ENCODE data around the gene SULF2.
A peak's percentile ranks its signal among the peaks of the same experiment; 100 is the strongest.

The SULF2 gene

DNA sequence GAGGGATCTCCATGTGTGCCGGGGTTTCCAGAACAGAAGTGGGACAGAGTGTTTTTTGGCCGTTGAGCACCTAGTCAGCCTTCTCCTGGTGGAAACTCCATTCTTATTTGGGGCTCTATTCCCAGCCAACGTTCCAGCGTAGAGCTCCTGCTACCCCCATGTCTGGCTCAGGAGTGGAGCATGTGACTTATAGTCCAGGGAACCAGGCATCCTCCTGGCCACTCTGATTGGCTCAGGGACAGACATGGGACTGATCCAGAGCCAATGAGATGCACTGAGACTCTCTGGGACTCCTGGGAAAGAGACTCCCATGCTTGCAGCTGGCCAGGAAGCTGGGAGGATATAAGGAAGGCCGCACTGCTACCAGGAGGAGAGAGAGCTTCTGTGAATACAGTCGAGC lies 87.1 kb downstream of the SULF2 start:
- no peak for DNase-seq (ENCODE audit: extremely low spot score, insufficient read length, low read depth)
- no peak for FAIRE-seq

DNA sequence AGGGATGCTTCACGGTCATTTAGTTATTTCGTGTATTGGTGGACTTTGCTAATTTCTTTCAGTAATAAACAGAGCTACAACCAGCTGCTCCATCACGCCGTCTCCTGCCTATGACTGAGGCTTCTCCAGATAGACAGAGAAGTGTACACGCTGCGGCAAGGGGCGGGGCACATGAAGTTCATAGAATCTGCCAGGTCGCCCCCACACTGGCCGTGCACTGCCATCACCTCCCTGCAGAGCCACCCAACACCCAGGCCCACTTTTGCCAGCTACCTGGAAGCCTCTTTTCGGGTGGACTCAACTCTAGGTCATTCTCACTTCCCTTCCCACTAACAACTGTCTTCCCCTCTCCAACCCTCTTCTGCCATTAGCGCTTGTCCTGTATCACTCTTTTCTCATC lies 88.4 kb downstream of the SULF2 start:
- no peak for FAIRE-seq
- DNase-seq (ENCODE audit: extremely low spot score, insufficient read length, low read depth), result no peak

DNA sequence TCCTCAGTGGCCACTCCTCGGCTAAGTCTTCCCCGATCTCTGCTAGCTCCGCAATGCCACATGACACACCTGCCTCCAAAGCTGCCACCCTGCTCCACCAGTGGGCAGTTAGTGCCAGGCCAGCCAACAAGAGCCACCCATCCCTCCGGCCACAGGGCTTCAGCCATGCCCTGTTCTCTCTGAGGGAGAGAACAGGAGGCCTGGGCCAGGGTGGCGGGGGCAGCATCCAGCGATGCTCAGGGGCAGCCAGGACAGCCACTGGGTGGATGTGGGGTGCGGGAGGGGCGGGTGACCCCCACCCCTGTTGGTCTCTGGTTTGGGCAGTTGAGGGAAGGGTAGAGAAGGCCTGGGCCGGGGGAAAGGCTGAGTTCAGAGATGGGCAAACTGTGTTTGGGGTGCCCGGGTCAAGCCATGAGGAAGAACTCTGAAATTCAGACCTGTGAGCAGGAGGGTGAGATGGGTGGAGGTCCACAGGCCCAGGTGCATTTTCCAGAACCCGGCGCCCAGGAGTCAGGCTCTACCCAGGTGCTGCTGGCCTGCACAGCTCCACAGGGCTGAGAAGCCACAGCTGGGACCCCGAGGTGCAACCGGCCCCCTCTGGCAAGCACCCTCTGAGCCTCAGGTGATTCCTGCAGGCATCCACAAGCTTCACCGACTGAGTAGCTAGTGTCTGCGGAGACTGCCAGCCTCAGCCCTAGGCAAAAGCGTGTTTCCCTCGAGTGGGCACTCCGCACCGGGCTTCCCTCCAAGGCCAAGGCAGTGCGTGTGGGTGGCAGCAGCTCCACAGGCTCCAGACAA lies 91.1 kb downstream of the SULF2 start:
- DNase-seq (ENCODE audit: extremely low spot score, insufficient read length, low read depth), result no peak
- no peak for FAIRE-seq

GRCh38 chr20:47691625-47692024 lies 93.7 kb downstream of the SULF2 start:
- DNase-seq (ENCODE audit: extremely low spot score, insufficient read length, low read depth), result no peak
- no peak for FAIRE-seq

- DNase-seq (ENCODE audit: extremely low spot score, insufficient read length, low read depth) (no peak), FAIRE-seq (no peak)
These were observed 95.5 kb downstream of the SULF2 start for GRCh38 chr20:47689731-47690130.

DNA sequence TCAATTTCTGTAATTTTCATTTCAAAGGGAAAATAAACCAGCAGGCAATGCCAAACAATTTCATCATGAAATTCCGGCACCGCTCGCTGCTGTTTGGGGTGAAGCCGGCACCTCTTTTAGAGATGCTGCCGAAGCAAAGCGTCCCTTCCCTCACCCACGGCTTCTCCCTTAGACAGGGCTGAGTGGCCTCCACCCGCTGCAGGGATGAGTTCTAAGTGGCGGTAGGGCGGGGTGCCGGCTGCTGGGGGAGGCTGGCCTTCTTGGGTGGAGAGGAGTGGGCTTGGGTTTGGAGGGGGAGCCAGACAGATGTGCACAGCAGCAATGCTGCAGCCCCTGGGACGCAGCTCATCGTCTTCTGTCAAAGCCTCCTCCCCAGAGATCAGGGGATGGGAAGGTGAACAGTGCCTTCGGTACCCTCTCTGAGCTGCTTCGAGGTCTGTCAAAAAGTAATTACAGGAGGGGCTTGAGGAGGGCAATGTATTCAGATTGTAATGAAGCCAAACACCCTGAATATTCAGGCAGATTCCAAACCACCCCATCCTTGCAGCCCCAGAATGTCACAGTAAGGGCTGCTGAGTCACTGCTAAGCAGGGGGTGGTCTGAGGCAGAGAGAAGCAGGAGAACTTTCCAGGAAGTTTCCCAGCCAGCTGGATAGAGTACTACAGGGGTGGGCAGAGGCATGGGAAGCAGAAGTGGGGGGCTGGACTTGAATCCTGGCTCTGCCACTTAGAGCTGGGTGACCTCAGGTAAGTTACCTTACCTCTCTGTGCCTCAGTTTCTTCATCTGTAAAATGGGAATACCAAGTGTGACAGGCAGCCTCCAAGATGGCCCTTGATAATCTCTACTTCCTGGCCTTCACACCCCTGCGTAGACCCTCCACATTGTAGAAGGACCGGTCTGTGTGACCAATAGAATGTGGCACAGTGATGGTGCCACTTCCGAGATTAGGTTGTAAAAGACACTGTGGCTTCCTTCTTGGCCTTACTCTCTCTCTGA lies 96.6 kb downstream of the SULF2 start:
- FAIRE-seq, result no peak

DNA sequence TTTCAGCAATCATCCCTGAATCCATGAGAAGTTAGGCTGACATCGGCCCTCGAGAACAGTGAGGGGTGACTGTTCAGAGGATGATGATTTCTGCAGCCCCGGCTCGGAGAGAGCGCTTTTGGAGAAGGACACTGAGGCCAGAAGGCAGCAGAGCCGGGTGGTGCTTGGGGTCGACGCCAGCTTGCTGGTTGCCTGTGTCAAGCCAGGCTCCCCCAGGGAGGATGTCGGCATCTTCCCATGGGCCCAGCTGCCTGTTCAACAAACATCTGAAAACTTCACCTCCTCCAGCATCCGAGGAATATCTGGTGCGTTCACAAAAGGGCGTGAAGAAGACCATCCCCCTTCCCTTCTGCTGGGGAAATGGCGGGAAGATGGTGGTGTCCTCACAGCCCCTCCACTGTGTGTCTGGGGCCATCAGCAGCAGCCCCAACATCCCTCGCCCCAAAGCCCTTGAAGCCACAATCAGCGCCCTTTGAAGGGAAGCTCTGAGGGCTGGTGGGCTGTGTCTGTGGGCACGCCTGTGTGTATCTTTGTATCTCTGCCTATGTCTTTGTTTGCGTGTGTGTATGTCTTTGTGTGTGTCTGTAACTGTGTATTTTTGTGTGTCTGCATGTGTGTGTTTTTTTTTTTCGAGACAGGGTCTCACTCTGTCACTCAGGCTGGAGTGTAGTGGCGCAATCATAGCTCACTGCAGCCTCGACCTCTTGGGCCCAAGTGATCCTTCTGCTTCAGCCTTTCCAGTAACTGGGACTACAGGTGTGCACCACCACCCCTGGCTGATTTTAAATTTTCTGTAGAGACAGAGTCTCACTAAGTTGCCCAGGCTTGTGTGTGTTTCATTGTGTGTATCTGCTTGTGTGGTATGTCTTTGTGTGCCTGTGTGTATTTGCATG lies 97.9 kb downstream of the SULF2 start:
- DNase-seq (ENCODE audit: extremely low spot score, insufficient read length, low read depth), result no peak
- FAIRE-seq, result no peak

More for the DNA sequence above, 96.6 kb downstream of the SULF2 start:
- no peak for DNase-seq (ENCODE audit: extremely low spot score, insufficient read length, low read depth)

- DNase-seq (ENCODE audit: extremely low spot score, insufficient read length, low read depth) (no peak), FAIRE-seq (no peak)
These were observed 98.7 kb downstream of the SULF2 start for GRCh38 chr20:47686545-47686944.

- FAIRE-seq (no peak), DNase-seq (ENCODE audit: extremely low spot score, insufficient read length, low read depth) (no peak)
These were observed 100.8 kb downstream of the SULF2 start for GRCh38 chr20:47684306-47685080.

GRCh38 chr20:47682916-47683315 lies 102.4 kb downstream of the SULF2 start:
- FAIRE-seq, result no peak

GRCh38 chr20:47682028-47682783 lies 103.1 kb downstream of the SULF2 start:
- FAIRE-seq (no peak), DNase-seq (ENCODE audit: extremely low spot score, insufficient read length, low read depth) (no peak)

More at GRCh38 chr20:47682916-47683315, 102.4 kb downstream of the SULF2 start:
- no peak for DNase-seq (ENCODE audit: extremely low spot score, insufficient read length, low read depth)

- FAIRE-seq (no peak), DNase-seq (ENCODE audit: extremely low spot score, insufficient read length, low read depth) (no peak)
These were observed 104.3 kb downstream of the SULF2 start for GRCh38 chr20:47680804-47681529.

DNA sequence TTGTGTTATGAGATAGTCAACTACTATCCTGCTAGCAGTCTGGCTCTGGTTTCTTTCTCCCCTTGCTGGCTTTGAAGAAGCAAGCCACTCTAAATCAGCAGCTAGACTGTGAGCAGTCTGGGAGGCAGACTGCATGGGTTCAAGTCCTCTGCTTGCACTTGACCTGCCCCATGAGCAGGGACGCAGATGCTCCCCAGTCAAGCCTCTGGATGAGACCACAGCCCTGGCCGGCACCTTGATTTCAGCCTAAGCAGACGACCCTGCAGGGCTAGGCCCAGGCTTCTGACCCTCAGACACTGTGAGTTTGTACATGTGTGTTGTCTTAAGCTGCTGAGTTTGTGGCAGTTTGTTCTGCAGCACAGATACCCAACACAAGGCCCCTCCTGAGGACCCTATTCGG lies 105.8 kb downstream of the SULF2 start:
- no peak for DNase-seq (ENCODE audit: extremely low spot score, insufficient read length, low read depth)
- no peak for FAIRE-seq

DNA sequence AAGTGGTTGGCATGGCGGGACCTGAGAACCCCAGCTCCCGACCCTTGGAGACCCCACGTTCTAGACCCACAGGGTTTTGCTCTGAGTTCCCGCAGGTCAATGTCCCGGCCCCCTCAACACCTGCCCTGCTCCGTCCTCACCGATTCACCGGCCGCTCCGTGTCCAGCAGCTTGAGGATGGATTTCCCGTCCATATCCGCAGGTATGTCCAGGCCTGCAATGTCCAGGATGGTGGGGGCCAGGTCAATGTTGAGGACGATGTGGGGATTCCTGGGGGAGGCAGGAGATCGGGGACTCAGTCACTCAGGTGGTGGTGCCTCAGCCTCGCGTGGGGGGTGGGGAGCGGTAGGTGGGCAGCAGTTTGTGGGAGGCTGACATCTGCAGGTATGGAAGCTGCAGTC lies 106.7 kb downstream of the SULF2 start:
- no peak for FAIRE-seq
- DNase-seq (ENCODE audit: extremely low spot score, insufficient read length, low read depth), result no peak

DNA sequence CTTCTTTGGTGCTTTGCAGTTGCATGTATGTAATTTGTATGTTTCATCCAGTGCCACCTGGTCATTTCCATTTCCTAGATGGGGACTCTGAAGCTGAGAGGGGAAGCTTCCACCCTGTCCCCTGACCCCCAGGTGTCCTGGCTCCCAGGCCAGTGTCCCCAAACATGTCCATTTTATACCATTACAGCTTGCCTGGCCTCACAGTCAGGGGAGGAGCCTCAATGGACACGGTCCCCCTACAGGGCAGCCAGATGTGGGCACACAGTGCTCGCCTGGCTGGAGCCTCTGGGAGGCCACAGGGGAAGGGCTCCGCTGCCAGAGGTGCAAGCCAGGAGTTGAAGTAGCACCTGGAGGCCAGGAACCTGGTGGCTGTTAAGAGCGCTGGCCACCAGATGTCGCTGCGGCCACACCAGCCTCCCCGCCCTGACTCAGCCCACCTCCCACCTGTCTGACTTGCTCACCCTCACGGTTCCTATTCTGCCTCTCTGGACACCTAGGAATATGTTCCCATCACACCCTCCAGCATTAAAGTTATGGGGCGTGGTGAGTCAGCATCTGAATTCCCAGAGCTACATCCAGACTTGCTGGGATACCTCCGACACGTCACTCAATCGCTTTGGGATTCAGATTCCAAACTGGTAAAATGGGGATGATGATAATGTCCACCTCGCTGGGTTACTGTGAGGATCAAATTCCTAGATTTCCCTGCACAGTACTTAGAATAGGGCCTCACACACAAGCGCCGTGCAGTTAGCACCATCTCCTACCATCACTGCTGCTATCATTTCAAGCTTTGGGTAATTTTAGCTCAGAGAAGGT lies 107.4 kb downstream of the SULF2 start:
- DNase-seq (ENCODE audit: extremely low spot score, insufficient read length, low read depth) (peak; percentile 63), FAIRE-seq (peak; percentile 46)

DNA sequence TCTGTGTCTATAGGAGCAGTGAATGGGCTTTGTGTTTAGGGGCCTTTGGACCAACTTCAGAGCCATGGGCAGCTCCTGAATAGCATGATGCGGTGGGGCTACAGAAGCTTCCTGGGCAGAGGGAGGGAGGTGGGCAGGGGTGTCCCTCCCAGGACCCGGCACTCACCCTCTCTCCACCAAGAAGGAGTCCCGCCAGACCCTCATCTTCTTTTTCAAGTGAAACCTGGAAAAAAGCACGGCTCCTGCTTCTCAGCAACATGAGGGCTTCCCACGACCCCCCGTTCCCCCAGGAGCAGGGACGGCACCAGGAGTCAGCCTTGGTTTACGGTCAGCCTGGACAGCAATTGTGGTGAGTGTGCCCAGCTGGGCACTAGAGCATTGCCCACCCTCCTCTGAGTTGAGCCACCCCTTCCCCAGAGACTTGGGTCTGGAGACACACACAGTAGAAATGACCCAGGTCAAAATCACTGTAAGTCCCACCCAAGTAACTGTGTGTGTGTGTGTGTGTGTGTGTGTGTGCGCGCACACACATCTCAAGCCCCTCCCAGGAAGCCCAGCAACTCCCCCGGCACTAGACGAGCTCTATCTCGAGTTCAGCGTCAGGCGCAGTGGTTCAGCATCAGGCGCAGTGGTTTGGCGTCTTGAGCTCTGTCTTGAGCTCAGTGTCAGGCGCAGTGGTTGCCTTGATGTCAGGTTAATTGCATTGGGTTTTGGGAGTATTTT lies 108.2 kb downstream of the SULF2 start:
- DNase-seq (ENCODE audit: extremely low spot score, insufficient read length, low read depth), result no peak
- FAIRE-seq, result no peak

Data from GM18507 (cell line).